MV-4-11 (cell line): ENCODE results near the gene DUT.
A peak's percentile ranks its signal among the peaks of the same experiment; 100 is the strongest.

Experiments
- DNase-seq: peaks from one replicate; lab custom pipeline; 2025; lab: John Stamatoyannopoulos, UW

Gene DUT

DNA sequence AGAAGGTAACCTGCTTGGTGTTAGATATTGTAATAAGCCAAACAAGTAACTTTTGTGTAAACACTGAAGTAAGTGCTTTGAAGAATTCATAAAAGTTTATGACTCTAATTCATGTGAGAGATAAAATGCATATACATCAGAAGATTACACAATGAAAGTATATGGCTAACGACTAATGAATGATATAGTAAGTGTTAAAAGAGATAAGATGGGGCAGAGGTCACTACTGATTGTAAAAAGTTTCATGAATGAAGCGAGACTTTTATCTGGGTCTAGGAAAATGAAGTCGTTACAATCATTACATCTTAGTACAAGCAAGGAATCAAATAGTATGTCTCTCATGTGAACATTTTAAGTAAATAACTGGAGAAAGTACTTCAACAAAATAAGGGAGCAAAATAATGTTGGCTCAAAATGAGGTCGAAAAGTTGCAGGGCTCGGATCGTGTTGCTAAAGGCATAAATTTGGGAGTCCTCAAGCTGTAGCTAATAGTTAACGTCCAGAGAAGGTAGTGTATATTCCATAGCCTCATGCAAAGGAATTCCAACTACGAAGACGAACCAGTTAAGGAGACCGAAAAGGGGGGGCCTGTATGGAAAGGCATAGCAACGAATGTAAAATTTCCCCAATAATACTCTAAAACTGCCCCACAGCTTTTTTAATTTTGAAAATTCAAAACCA, 984 bp upstream of the DUT start:
- DNase-seq: no peak

DNA sequence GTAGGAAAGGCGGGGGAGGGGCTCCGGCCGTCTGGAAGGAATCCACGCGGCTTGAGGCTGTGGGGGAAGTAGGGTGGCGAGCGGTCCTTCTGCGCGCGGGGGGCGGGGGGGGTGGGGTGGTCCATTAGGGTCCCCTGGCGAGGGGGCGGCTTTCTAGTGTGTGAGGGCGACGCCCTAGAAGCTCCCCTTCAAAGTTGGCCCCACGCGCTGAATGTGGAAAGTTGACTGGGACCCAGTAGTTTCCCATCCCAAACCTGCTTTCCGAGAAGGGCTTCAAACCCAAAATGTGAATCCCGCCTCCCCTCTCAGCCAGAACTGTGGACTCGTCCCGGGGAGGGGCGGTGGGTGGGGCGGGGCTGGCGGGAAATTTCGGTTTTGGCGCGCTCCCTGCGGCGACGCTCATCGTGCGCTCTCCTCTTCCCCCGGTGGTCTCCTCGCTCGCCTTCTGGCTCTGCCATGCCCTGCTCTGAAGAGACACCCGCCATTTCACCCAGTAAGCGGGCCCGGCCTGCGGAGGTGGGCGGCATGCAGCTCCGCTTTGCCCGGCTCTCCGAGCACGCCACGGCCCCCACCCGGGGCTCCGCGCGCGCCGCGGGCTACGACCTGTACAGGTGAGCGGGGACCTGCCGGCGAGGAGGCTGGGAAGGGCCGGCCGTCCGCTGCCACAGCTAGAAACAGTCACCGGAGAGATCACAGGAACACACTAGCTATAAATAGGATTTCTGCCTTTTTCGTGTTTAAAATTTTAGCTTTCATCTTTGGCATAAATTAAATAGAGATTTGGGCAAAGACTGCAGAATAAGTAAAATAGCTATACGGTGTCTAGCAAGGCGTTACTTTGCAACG, 790 bp downstream of the DUT start:
- peak; percentile 76 for DNase-seq

DNA sequence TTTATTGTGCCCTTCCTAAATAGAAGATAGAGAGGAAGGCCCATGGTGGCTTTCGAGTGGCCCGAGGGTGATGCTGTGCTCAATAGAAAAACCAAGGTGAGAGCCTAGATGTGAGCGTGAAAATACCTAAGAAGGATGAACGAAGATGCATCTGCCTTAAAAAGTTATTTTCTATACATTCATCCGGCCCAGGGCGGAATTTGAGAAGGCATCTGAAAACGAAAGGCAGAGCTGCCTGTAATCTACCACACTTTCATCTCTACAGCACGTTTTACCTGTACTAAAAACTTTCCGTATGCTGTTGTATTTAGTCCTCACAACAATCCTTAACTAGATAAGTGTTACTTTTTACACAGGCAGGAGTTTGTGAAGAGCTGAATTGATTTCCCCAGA, 1.4 kb downstream of the DUT start:
- DNase-seq: no peak

DNA sequence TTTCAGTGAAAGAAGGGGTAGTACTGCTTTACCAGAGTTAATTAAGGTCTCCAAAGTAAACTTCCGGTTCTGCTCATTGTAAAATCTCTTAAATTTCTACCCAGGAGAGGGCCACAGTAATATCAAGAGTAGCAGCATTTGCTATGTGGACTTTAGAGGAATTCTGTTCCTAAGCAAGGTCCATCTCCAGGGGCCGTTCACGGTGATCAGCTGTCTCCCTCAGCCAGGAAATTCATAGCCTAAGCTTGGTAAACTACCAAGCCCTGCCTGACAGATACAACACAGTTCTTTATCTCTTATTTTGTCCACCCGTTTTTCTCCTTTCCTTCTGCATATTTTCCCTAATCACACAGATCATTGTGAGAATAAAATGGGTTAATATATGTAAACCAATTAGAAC, 2.3 kb downstream of the DUT start:
- DNase-seq: no peak

DNA sequence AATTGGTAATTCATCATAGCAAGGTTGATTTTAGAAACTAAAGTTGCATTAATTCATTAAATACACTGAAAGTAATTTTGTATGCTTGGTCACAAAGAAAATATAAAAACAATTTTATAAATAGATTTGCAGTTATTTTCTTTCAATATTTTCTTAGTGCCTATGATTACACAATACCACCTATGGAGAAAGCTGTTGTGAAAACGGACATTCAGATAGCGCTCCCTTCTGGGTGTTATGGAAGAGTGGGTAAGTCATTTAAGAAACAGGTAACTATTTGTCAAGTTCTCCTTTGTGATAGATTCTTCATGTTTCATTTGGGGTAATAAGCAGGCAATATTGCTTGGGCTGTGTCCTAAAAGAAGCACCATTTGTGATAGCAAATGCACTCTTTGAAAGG, 3.0 kb downstream of the DUT start:
- peak; percentile 31 for DNase-seq

DNA sequence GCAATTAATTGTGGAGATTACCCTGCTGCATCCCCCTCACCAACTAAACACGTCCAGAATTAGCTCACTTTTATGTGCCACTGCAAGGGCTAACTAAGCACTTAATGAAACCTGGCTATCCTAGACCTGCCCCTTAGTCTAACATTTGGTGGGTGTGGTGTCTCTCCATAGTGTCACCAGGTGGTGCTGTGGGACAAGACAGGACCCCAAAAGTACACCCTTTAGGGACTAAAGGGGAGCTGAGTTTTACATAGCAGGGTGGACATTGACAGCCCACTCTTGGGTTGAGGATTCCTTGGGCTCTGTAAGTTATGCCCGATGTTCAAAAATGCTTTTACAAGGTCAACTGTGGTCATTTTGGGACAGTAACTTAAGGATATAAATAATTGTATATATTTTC, 5.7 kb downstream of the DUT start:
- DNase-seq: no peak

DNA sequence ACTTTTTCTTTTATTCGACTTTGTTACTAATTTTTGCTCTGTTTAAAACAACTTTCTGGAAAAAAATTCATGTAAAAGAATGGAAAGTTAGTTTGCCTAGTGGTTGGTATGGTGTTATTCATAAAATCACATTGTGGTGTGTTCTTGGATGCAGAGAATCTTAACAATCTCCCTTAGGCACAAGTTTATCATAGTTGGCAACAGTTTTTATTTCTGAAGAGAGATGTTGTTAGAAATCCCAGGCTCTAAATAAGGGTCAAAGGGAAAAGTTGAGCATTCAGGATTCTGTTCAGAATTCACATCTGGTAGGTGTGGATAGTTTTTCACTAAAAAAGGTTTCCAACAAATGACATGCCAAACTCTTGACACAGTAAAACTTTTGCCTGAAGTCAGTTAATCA, 6.4 kb downstream of the DUT start:
- no peak for DNase-seq

DNA sequence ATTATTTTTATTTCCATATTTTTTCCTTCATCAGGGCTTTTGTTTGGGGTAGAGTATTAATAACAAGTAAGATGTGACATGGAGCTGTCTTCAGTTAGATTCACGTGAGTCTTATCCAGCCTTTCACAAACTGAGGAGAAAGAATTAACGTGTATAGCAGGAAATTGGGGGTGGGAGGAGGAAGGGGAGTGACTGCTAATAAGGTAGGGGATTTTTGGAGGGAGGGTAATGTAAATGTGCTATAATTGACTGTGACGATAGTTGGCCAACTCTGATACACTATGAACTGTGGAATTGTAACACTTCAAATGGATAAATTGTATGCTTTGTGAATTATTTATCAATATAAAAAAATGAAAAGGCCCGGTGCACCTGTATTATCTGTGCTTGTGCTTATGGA, 8.9 kb downstream of the DUT start:
- DNase-seq: no peak

DNA sequence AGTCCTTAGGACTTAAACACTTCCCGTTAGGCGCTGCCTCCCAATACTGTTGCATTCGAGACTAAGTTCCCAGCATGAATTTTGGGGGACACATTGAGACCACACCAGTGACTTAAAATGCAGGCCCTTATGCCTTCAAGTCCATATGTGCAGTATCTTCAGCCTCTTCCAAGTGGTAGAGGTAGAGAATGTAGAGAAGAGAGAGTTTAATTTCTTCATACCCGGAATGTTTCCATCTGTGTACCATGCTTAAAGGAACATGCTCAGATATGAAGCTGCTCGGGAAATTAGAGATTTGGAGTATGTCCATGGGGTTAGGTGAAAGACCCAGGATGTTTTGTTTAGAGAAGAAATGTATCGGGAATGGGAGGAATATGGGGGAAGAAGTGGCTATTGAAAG, 12.6 kb downstream of the DUT start:
- DNase-seq: no peak

DNA sequence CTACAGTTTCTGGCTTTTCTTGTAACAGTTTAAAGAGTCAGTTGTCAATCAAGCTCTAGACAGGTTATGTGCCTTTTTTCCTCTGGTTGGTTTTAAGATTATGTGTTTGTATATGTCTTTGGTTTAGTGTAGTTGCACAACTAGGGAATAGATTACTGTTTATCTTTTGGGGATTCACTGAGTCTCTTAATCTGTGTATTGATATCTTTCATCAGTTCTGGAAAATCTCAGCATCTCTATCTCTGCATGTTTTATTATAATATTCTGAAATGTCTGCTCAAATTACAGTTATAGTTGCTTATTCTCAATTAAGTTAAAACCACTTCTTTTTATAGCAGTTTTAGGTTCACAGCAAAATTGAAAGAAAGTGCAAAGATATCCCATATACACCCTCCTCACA, 14.3 kb downstream of the DUT start:
- no peak for DNase-seq

DNA sequence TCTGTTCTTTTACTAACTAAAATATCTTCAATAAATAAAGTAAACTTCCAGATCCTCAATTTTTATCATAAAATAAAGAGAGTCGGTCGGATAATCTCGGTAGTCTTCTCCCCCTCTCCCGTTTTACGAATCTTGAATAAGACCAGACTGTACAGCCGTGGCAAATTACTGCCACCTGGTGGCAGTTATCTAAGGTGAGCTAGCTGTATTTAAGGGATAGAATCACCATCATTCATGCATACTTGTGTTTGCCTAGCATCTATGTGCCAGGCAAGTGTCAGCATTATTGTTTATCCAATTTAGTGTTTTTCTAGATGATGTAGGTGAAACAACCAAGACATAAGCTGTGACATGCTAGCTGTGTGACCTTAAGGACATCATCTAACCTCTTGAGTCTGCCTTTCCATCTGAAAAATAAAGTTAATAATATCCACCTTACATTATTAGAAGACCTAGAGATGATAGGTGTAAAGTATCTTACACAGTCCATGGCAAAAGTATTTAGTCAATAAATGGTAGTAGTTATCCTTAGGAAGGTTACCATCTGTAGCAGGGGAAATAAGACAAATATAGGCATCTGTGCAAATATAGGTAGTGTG, 21.3 kb downstream of the DUT start:
- peak; percentile 40 for DNase-seq

DNA sequence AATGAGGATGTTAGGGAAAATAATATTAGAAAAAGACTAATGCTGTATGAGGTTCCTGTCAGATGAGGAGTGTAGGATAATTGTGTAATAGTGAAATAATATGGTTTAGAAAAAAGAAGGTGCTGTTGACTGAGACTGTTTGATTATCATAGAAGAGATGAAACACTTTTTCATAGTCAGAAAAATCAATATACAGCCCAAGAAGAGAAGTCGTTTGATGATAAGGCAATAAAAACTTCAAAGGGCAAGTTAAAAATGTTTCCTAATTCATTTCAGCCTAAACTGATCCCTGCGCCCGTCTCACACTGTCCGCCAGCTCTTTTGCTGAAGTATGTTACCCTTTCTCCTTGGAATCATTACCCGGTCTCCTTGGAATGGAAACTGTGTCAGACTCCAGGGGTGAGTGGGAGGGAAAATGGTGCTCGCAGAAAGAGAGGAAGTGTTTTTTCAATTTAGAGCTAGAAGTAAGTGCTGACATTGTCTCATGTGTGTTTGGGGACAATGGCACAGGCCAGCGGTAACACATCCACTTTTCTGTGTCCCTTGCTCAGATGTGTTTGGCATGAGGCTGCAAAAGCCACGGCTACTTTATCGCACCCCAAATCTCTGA, 23.6 kb downstream of the DUT start:
- DNase-seq: no peak

DNA sequence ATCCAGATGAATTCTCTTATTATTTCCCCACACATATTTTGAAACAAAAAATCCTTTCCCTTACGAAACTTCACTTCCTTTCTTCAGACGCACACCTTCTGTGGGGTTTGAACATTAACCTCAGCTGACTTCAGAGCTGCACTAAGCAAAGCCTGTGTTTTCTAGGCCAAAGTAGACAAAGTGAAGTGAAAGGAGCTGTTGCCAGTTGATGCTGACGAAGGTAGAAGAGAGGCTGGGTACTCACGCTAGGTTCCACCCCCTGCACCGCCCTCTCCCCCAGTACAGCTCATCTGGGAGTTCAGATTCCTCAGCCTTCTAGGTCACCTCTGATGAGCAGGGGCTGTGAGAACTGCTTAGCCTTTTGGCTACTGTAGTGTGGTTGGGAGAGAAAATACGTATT, 24.1 kb downstream of the DUT start:
- peak; percentile 34 for DNase-seq

DNA sequence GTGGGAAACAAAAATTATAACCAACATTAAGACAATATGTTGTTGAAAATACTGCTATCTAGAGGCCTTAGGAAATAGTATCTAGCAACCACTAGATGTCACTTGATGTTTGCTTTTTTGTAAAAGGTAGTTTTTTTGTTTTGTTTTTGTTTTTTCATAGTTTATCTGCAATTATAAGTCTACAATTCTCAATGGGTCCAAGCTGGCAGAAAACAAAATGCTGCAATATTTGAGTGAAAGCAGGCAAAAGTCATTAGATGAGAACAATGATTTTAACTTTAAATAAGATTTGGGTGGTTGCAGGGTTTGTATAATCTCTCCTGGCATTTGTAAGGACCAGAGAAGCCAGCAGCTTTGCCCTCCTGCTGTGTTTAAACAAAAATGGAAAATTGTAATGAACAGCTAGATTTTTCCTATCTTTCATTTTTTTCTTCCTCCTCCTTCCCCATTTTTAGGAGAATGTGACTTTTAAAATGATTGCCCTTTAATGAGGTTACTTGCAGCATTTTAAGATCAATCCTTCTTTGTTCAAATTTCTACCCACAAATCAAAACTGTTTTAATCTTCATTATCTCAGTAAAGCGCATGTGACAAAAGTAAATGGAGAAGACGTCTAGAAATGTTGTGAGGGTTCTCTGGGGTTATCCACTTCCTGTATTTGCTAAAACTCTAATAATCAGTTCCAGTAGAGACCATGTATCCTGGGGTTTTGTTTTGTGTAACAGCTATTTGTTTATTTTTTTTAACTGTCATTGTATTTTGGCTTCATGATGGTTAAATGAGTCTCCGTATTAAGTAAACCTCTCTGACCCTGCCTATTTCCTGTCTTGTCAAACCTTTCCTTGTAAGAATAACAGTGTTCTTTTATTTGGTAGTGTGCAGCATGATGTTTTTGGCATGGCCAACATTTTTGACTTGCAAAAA, 27.3 kb downstream of the DUT start:
- DNase-seq: peak; percentile 25

DNA sequence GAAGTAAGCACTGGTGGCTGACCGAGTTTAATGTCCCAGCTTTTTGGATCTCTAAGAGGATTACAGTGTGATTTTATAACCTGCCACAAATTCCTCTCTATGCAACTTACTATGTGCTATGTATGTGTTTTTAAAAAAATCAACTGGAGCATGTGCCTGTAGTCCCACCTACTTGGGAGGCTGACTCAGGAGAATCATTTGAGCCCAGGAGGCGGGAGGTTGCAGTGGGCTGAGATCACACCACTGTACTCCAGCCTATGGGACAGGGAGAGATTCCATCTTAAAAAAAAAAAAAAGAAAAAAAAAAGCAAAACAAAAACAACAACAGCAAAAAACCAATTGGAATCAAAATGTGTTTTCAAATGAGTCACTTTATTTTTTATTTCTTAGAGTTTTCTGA, 29.6 kb downstream of the DUT start:
- no peak for DNase-seq

DNA sequence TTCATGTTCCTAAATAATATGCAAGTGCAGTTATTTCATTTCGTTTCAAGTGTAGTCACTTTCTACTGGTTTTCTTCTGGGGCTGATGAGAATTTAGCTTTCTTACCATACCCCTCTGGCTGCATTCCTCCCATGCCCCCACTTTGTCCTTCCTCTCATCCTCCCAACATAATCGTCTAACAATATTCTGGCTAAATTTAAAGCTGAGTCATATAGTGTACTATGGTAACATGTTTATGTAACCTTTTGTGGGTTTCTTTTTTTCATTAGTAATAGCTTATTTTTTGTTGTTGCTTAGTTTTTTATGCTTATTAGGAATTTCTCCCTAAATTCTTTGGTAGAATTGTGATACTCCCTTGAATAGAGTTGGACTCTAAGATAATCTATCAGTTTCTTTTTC, 30.5 kb downstream of the DUT start:
- DNase-seq: no peak

DNA sequence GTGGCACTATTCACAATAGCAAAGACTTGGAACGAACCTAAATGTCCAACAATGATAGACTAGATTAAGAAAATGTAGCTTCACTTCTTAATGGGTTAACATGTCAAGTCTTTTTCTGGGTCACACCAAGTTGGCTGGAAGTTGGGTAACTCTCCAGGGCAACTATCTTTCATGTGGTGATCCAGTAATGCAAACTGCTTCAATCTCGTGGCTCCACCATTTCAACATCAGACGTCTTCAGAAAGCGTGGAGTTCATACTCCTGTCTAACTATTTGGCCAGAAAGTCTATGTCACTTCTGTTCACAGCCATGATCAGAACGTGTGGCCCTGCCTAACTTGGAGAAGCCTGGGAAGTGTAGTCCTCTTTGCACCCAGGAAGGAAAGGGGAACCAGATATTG, 32.2 kb downstream of the DUT start:
- DNase-seq: no peak

DNA sequence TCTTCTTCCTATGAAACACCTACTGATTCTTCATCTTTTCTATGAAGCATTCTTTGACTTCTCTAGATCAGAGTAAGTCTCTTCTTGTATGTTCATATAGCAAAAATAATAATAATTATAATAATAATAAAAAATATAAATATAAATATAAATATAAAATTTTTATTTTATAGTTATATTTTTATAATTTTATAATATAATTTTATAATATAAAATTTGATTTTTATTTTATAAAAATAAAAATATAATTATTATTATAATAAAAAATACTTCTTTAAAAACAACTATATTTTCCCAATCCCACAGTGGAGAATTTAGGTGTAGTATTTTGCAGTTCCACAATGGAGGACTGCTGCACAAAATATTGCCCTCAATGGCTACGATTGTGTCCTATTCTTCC, 34.3 kb downstream of the DUT start:
- no peak for DNase-seq

DNA sequence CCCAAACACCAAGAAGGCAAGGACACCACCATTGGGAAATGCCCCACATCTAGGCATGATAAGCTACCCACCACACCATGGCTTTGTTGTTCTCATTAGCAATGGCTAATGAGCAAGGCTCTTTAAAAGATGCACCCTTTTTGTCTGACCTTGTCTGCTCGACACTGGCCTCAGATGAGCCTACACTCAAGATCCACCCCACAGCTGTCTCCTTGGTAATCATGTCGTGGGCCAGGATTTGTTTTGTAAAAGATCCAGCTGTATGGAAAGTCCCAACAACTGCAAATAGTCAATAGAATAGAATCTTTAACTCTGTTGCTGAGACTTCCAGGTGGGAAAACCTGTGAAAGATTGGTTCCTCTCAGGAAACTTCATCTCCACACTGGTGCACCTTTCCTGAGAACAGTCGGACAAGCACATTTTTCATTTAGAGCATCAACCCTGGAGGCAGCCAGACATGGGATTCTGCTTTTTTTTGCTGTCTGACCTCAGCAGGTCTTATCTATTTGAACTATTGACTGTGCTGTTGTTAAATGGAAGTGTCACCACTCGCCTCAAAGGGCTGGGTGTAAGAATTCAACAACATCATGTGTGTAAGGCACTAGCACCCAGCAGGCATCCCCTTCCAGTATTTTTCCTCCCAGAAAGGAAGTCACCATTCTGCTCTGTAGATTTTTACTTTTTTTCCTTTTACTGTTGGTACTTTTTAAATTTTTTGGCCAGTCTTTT, 35.5 kb downstream of the DUT start:
- DNase-seq: no peak

DNA sequence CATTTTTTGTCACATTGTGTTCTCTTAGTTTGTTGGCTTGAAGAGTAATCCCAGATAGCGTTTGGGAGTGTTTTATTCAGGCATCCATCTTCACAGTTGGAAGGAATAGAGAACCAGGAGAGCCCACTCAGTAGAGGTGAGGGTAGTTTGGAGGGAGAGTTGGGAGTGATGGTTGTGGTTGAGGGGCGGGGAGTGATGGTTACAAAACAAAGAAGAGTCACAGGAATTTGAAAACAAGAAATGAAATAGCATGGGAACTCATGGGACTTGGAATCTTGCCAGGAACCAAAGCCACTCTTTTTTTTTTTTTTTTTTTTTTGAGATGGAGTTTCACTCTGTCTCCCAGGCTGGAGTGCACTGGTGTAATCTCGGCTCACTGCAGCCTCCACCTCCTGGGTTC, 36.3 kb downstream of the DUT start:
- peak; percentile 46 for DNase-seq

DNA sequence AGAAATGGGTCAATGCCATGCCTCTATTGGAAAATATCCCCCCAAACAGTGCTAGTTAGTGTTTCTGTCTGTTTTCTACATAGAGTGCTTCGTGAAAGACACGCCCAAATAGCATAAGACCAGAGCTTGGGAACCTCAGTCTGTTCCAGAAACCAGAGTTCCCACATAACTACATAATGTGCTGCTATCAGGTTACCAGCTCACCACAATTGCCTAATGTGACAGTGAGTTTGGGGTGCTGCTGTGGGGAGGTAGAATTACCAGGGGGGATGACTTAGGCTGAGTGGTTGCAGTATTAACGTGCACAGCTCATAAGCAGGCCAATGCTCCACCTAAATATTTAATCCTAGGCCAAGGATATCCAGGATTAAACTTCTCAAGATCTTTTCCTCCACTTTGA, 39.2 kb downstream of the DUT start:
- DNase-seq: no peak
